Measurements from ENCODE around the gene SDR42E1. TPM values are rescaled to one million over a fixed set of nuclear protein-coding genes. Genes with fewer than 3 reads are reported as not detected.

SDR42E1 gene
- total and polyA plus RNA-seq, 10 of the 15 experiments (the other 5 are each of a cell fraction or from before 2014, with no cell fraction given): 1.4 to 5.5 (median 2.3) TPM

DNA sequence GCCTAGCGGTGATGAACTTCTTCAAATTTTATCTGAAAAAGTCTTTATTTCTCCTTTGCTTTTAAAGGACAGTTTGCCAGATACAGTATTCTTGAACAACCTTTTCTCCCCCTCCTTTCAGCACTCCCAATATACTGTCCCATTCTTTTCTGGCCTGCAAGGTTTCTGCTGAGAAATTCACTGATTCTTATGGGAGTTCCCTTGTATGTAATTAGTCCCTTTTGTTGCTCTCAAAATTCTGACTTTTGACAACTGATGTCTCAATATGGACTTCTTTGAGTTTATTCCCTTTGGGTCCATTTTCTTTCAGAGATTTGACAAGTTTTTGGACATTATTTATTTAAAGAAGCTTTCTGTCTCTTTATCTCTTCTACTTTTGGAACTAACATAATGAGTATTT lies 39.4 kb downstream of the SDR42E1 start:
- Histone ChIP-seq H3K27me3 (replicated peaks in 1 of 2; ENCODE audit: control insufficient read depth in 2 of 2, insufficient read depth in 2 of 2, low read length in 1 of 2) (no peaks in the 10 kb centered on the region), H3K4me2 (ENCODE audit: control insufficient read depth, insufficient read depth) (no peak overlapping the region), H4K20me1 (ENCODE audit: control insufficient read depth, insufficient read depth) (no peaks in the 10 kb centered on the region), H3K36me3 (ENCODE audit: control insufficient read depth in 2 of 2, insufficient read depth in 2 of 2, low read length in 1 of 2) (no peaks in the 10 kb centered on the region), H2AFZ (ENCODE audit: control insufficient read depth, low read depth, low read length) (no peak overlapping the region), H3K27ac (ENCODE audit: control insufficient read depth, insufficient read depth) (no peak overlapping the region), H3K79me2 (ENCODE audit: control insufficient read depth, insufficient read depth, low read length) (no peaks in the 10 kb centered on the region), H3K9me3 (replicated peaks; ENCODE audit: control insufficient read depth, insufficient read depth, low read length) (peaks cover 4% of the 10 kb centered on the region; the same call in 1 of the 3 replicates), H3K4me1 (ENCODE audit: control insufficient read depth, insufficient read depth, low read length) (no peaks in the 10 kb centered on the region), H3K9ac (ENCODE audit: control insufficient read depth, insufficient read depth, low read length) (no peak overlapping the region), H3K4me3 (no peak overlapping the region)
- no peak for ATAC-seq
- in situ Hi-C loops (cut with MboI): no loop called here
- no TSS peak for BruUV-seq (replicated peaks)
- POLR2A ChIA-PET: no interaction called here
- FAIRE-seq: no peak
- SMC1A ChIA-PET (ENCODE audit: uncharacterized antibody, unreplicated experiment): interaction anchor here (1.8 kb wide), 1 partner anchor 16 kb away, joined by 6 read pairs; no protein-coding TSS in a partner anchor
- intact Hi-C loops (cut with micrococcal nuclease; ENCODE audit: unreplicated experiment): no loop called here
- RAD21 ChIA-PET (ENCODE audit: unreplicated experiment): no interaction called here
- TF ChIP-seq NR2F1 (conservative IDR thresholded peaks at IDR 0.05): no peak
- TF ChIP-seq EZH2 (IDR thresholded peaks at IDR 0.05; ENCODE audit: borderline replicate concordance, control insufficient read depth, low read depth, low read length): no peak
- TF ChIP-seq IRF4 (IDR thresholded peaks at IDR 0.05; ENCODE audit: low read depth, low read length): no peak
- TF ChIP-seq, protein P1, sequence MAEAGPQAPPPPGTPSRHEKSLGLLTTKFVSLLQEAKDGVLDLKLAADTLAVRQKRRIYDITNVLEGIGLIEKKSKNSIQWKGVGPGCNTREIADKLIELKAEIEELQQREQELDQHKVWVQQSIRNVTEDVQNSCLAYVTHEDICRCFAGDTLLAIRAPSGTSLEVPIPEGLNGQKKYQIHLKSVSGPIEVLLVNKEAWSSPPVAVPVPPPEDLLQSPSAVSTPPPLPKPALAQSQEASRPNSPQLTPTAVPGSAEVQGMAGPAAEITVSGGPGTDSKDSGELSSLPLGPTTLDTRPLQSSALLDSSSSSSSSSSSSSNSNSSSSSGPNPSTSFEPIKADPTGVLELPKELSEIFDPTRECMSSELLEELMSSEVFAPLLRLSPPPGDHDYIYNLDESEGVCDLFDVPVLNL (IDR thresholded peaks at IDR 0.05; ENCODE audit: low read depth, low read length): no peak
- TF ChIP-seq CBFB (IDR thresholded peaks at IDR 0.05; ENCODE audit: low read depth): no peak
- TF ChIP-seq POLR2A (IDR thresholded peaks at IDR 0.05; ENCODE audit: low read depth, low read length): no peak
- TF ChIP-seq MTA3 (IDR thresholded peaks at IDR 0.05; ENCODE audit: borderline replicate concordance, low read length): no peak
- no peak for TF ChIP-seq ZNF622 (IDR thresholded peaks at IDR 0.05)
- no peak for TF ChIP-seq EGR1 (IDR thresholded peaks at IDR 0.05; ENCODE audit: borderline replicate concordance in 1 of 2, low read depth in 2 of 2, low read length in 2 of 2)
- TF ChIP-seq, protein P2, sequence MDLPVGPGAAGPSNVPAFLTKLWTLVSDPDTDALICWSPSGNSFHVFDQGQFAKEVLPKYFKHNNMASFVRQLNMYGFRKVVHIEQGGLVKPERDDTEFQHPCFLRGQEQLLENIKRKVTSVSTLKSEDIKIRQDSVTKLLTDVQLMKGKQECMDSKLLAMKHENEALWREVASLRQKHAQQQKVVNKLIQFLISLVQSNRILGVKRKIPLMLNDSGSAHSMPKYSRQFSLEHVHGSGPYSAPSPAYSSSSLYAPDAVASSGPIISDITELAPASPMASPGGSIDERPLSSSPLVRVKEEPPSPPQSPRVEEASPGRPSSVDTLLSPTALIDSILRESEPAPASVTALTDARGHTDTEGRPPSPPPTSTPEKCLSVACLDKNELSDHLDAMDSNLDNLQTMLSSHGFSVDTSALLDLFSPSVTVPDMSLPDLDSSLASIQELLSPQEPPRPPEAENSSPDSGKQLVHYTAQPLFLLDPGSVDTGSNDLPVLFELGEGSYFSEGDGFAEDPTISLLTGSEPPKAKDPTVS (IDR thresholded peaks at IDR 0.05; ENCODE audit: low read depth, low read length): no peak
- no peak for TF ChIP-seq SMARCA5 (IDR thresholded peaks at IDR 0.05)
- 63% methylated on average over 1 of the region's 1 CpG for WGBS (ENCODE audit: insufficient coverage, insufficient replicate concordance, low lambda C conversion rate, missing lambda C conversion rate)
- CTCF ChIA-PET: no interaction called here
- no peak for DNase-seq (ENCODE audit: low read depth, low spot score)
